Forelimb muscle (tissue), 1 donor: ENCODE measurements around the gene GNA14. TPM values are rescaled to one million over a fixed set of nuclear protein-coding genes. Genes with fewer than 3 reads are reported as not detected.
"Not testable (repeated sequence)": the region's sequence is repeated elsewhere in the genome, so short reads cannot be mapped to it uniquely, and the experiment has no call there.

Source experiments
- DNase-seq: peaks from one replicate; pipeline ENCODE4 v3.0.0-alpha.2; 2013; ENCODE audit warnings: low read depth
- polyA plus RNA-seq: library from polyadenylated mRNA; unstranded; fragments of 120-200 nt; gene quantifications from one replicate; pipeline ENCODE4 v1.2.1, GENCODE V29; 2013; ENCODE audit not compliant: insufficient read length

The GNA14 gene
- polyA plus RNA-seq, result 3.6 TPM

- no peak for DNase-seq
Measured at GRCh38 chr9:77648234-77649108, at the start of gene GNA14. Gene GNA14, minus strand, starts transcription at chr9:77648322. Its CDS starts 529 bp downstream, at chr9:77647793.

- DNase-seq, result no peak
Measured at GRCh38 chr9:77697238-77697984, 49.3 kb upstream of the GNA14 start.

- DNase-seq, result not testable (repeated sequence)
Measured at GRCh38 chr9:77690723-77691122, 42.6 kb upstream of the GNA14 start.

- DNase-seq, result not testable (repeated sequence)
Measured at GRCh38 chr9:77690119-77690518, 42.0 kb upstream of the GNA14 start.

- not testable (repeated sequence) for DNase-seq
Measured at GRCh38 chr9:77687737-77688136, 39.6 kb upstream of the GNA14 start.

GRCh38 chr9:77680581-77680980 lies 32.5 kb upstream of the GNA14 start:
- DNase-seq, result no peak

GRCh38 chr9:77679661-77680368 lies 31.7 kb upstream of the GNA14 start:
- DNase-seq, result no peak

- no peak for DNase-seq
Measured at GRCh38 chr9:77679088-77679487, 31.0 kb upstream of the GNA14 start.

GRCh38 chr9:77677957-77678535 lies 29.9 kb upstream of the GNA14 start:
- no peak for DNase-seq

GRCh38 chr9:77677397-77677796 lies 29.3 kb upstream of the GNA14 start:
- no peak for DNase-seq

GRCh38 chr9:77673941-77674791 lies 26.0 kb upstream of the GNA14 start:
- DNase-seq, result no peak

- no peak for DNase-seq
Measured at GRCh38 chr9:77672183-77672582, 24.1 kb upstream of the GNA14 start.

GRCh38 chr9:77667151-77667550 lies 19.0 kb upstream of the GNA14 start:
- DNase-seq, result no peak

GRCh38 chr9:77663754-77664153 lies 15.6 kb upstream of the GNA14 start:
- DNase-seq, result no peak

- no peak for DNase-seq
Measured at GRCh38 chr9:77661566-77662085, 13.5 kb upstream of the GNA14 start.

GRCh38 chr9:77659926-77660325 lies 11.8 kb upstream of the GNA14 start:
- no peak for DNase-seq

GRCh38 chr9:77651203-77651602 lies 3.1 kb upstream of the GNA14 start:
- no peak for DNase-seq

- no peak for DNase-seq
Measured at GRCh38 chr9:77649109-77649812, 1.1 kb upstream of the GNA14 start.

GRCh38 chr9:77647267-77648233 lies 572 bp downstream of the GNA14 start:
- DNase-seq, result no peak
